Naive thymus-derived CD8-positive, alpha-beta T cell (primary cell): Measurements from ENCODE around the gene KIF26B. TPM values are rescaled to one million over a fixed set of nuclear protein-coding genes. Genes with fewer than 3 reads are reported as not detected.
A peak's percentile ranks its signal among the peaks of the same experiment; 100 is the strongest.
"Not testable (repeated sequence)": the region's sequence is repeated elsewhere in the genome, so short reads cannot be mapped to it uniquely, and the experiment has no call there.

ENCODE experiments used
- ATAC-seq, 2 donors: fragments of 150-1000 bp; cut with Tn5 transposase in 1 of 2; sonication (Bioruptor Pico), chemical (Tn5 transposase) in 1 of 2; 1 replicate in 1 of 2; 2 replicates in 1 of 2; pipeline ENCODE4 v1.10.0; 2021; ENCODE audit warnings: mild to moderate bottlenecking in 2 of 2, moderate library complexity in 2 of 2
- POLR2A ChIA-PET: fragments of 350-600 bp; sonication (Branson Sonifier 250); formaldehyde crosslinking; loops from one replicate; lab custom pipeline; 2021; ENCODE audit warnings: antibody characterized with exemption; lab: Charles Lee
- DNase-seq, 10 donors: peaks; one replicate each; pipeline versions ENCODE4 v3.0.0 to v3.0.0-alpha.2; 2020 to 2022
- H3K27ac Mint-ChIP-seq, 10 donors: one replicate each; pipeline ENCODE4 v1.8.0; 2020 to 2022; ENCODE audit warnings: mild to moderate bottlenecking in 10 of 10, mixed read lengths in 10 of 10, moderate library complexity in 4 of 10, inconsistent platforms in 1 of 10
- H3K27me3 Mint-ChIP-seq, 5 donors: one replicate each; pipeline ENCODE4 v1.8.0; 2021 to 2022; ENCODE audit warnings: mixed read lengths in 5 of 5
- H3K36me3 Mint-ChIP-seq, 3 donors: one replicate each; pipeline ENCODE4 v1.8.0; 2020 to 2022; ENCODE audit warnings: mixed read lengths in 3 of 3, mild to moderate bottlenecking in 2 of 3, inconsistent platforms in 1 of 3
- H3K4me1 Mint-ChIP-seq, 4 donors: one replicate each; pipeline ENCODE4 v1.8.0; 2021 to 2022; ENCODE audit warnings: mixed read lengths in 4 of 4
- H3K4me3 Mint-ChIP-seq, 10 donors: one replicate each; pipeline ENCODE4 v1.8.0; 2020 to 2022; ENCODE audit warnings: mild to moderate bottlenecking in 10 of 10, mixed read lengths in 10 of 10, moderate library complexity in 6 of 10, inconsistent platforms in 1 of 10
- H3K9me3 Mint-ChIP-seq, 9 donors: one replicate each; pipeline ENCODE4 v1.8.0; 2020 to 2022; ENCODE audit warnings: mixed read lengths in 9 of 9, mild to moderate bottlenecking in 3 of 9, inconsistent platforms in 1 of 9, moderate library complexity in 1 of 9
- polyA plus RNA-seq, 3 donors: library from polyadenylated mRNA; unstranded; fragments of 300-500 nt; fragmentation: Illumina TruSeq; gene quantifications; one replicate each; pipeline ENCODE4 v1.2.3, GENCODE V29; 2021
- total RNA-seq, 8 experiments: library from RNA in 2 of 8; stranded (reverse) in 2 of 8; gene quantifications; one replicate each; pipeline ENCODE4 v1.2.3 and lab custom pipeline; 2021 to 2026

Gene KIF26B
- total and polyA plus RNA-seq, 5 experiments from 2014 or later, result 0.08 to 0.16 TPM; not detected in 3

DNA sequence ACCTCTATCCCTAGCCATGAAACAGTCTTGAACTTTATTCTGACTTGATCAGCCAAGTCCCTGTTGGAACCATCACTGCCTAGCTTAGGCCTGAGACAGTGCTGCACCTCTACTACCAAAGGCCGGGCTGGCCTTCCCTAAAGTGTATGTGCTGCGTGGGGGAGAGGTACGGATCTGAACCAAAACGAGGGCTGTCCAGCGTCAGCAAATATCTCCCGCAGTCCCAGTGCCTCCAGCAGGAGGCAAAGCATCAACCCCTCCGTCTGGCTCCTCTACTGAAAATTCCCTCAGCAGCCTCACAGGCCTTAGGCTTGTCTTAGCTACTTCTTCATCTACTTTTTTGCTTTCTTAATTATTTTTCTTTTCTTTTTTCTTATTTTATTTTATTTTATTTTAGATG lies 33.3 kb upstream of the KIF26B start:
- H3K9me3 Mint-ChIP-seq, result no peaks in the 10 kb centered on the region

DNA sequence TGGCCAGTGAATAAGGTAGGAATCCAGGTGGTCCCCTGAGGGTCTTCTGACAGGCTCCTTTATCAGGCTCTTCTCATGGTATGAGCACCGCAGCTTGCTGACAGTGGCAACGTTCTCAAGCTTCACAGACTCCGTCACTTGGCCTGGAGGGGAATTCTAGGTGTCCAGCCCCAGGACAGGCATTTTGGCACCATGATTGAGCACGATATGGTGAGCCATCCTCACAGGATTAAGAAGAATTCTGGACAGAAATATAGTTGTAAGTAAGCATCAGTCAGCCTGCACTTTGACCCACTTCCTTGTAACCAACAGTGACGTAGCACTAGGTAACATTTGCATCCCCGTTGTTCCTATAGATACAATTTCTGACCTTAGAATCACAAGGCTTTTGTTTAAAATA lies 30.5 kb upstream of the KIF26B start:
- no peak for ATAC-seq
- Mint-ChIP-seq H3K36me3 (no peaks in the 10 kb centered on the region), H3K4me3 (no peak overlapping the region), H3K27me3 (peaks cover 0 to 23% (median 7%) of the 10 kb centered on the region in 5 donors), H3K27ac (no peak overlapping the region), H3K4me1 (no peaks in the 10 kb centered on the region), H3K9me3 (no peaks in the 10 kb centered on the region)
- DNase-seq, result no peak
- POLR2A ChIA-PET, result no interaction called here

More for the DNA sequence above, 33.3 kb upstream of the KIF26B start:
- Mint-ChIP-seq H3K4me3 (no peak overlapping the region), H3K36me3 (peaks cover 0 to 2% (median 0%) of the 10 kb centered on the region in 3 donors), H3K27me3 (peaks cover 0 to under 1% (median 0%) of the 10 kb centered on the region in 5 donors), H3K4me1 (no peaks in the 10 kb centered on the region), H3K27ac (peak overlapping the region in 1 of 10 donors; percentile 1)
- POLR2A ChIA-PET, result interaction anchor here (0.6 kb wide), 1 partner anchor 1364 kb away, joined by 6 read pairs; no protein-coding TSS in a partner anchor
- DNase-seq (no peak), ATAC-seq (no peak)

DNA sequence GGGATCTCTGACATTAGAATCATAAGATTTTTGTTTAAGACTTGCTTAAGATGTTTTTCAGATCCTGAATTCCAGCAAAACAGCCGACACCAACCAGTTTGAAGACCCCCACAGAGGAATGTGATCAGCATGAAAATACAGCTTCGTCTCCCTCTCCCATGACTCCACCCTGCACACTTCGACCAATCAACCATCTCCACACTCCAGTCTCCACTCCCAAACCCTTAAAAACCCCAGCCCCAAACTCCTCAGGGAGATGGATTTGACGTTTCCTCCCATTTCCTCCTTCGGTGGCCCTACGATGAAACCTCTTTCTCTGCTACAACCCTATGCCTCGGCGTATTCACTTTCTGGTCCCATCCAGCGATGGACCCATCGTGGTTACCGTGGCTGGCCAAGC lies 30.1 kb upstream of the KIF26B start:
- H3K36me3 Mint-ChIP-seq, result no peaks in the 10 kb centered on the region
- H3K27ac Mint-ChIP-seq, result no peak overlapping the region
- POLR2A ChIA-PET, result no interaction called here
- H3K4me1 Mint-ChIP-seq, result no peaks in the 10 kb centered on the region
- no peak overlapping the region for H3K4me3 Mint-ChIP-seq
- no peaks in the 10 kb centered on the region for H3K9me3 Mint-ChIP-seq
- ATAC-seq (no peak), DNase-seq (no peak)
- H3K27me3 Mint-ChIP-seq, result peaks cover 0 to 26% (median 10%) of the 10 kb centered on the region in 5 donors

DNA sequence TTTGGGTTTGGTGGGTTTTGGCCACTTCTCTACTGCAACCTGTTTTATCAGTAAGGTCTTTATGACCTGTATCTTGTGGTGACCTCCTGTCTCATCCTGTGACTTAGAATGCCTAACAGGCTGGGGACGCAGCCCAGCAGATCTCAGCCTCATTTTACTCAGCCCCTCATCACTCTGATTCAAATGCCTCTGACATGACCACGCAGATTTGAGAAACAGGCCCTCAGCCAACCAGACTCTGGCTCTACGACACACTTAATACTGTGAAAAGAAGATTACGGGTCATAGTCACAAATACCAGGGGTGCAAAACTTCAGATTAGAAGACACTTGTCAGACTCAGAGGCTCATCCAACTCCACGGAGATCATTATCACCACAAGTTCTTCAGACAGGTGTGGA lies 28.3 kb upstream of the KIF26B start:
- POLR2A ChIA-PET, result no interaction called here
- DNase-seq, result no peak
- no peaks in the 10 kb centered on the region for H3K4me1 Mint-ChIP-seq
- no peak overlapping the region for H3K27ac Mint-ChIP-seq
- H3K9me3 Mint-ChIP-seq, result no peaks in the 10 kb centered on the region
- H3K27me3 Mint-ChIP-seq, result peaks cover 11 to 45% (median 21%) of the 10 kb centered on the region in 5 donors
- no peak for ATAC-seq
- no peak overlapping the region for H3K4me3 Mint-ChIP-seq
- H3K36me3 Mint-ChIP-seq, result no peaks in the 10 kb centered on the region

DNA sequence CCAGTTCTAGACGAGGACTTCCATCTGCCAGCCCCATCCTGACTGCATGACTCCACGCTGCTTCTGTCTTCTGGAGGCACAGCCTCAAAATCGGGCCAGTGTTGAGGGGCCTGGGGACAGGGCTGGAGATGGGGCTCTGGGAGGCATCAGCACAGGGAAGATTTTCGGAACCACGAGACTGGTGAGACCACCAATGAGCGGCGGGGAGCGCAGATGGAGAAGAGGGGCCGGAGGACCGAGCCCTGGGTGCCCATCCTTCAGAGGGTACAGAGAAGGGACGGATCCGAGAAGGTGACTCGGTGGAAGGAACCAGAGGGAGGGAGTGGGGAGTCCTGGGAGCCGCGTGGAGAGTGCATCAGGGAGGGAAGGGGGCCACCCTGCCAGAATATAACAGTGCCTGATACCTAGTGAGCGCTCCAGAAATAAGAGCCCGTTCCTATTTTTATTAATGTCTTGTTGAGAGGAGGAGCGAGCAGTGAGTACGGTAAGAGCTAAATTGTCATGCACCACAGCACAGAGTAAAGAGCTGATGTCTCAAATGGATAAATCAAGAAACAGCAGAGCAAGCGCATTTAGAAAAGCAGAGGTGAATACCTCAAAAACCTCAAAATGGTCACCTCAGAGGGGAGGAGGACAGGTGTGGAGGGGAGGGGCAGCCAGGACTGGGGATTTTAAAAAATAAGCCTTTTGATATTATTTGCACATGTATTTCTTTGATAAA lies 26.2 kb upstream of the KIF26B start:
- ATAC-seq (no peak), DNase-seq (no peak)
- POLR2A ChIA-PET, result no interaction called here
- Mint-ChIP-seq H3K36me3 (no peaks in the 10 kb centered on the region), H3K27ac (no peak overlapping the region), H3K9me3 (no peaks in the 10 kb centered on the region), H3K4me1 (no peaks in the 10 kb centered on the region), H3K27me3 (peaks cover 16 to 53% (median 31%) of the 10 kb centered on the region in 5 donors), H3K4me3 (no peak overlapping the region)

DNA sequence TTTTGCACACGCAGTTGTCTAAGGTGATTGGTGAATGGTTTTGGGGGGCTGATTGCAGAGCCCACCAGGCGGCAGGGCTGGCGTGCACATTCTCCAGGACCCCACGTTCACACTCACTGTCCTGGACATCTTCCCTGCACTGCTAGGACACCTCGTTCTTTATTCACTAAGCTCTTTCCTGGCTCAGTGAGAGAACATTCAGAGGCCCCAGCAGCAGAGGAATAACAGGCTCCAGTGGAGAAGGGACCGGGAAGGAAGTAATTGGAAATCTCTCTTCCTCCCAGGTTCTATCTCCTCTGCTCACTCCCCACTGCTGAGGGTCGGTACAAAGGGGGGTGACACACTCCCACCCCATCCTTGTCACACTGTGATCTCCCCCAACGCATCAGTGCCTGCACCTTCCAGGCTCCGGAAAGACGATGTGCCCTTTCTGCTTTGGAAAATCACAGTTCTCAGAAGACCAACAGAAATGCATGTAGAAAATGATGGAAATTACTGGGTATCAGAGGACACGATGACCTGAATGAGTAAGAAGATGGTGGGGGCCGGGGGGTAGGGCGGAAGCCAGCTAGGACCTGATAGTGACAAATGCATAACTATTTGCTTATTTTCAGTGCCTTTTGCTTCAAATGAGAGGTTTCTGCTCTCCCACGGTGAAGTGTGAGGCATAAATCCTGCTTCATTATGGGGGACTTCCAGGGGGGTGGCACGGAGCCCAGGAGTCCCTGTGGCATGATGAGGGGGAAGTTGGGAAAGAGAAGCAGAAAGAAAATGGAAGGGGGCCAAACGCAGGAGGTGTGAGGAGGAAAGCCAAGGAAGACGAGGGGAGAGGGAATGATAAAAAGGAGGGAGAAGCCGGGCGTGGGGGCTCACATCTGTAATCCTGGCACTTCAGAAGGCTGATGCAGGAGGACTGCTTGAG lies 25.2 kb upstream of the KIF26B start:
- POLR2A ChIA-PET, result no interaction called here
- peaks cover 16 to 57% (median 36%) of the 10 kb centered on the region in 5 donors for H3K27me3 Mint-ChIP-seq
- DNase-seq (no peak), ATAC-seq (no peak)
- no peak overlapping the region for H3K27ac Mint-ChIP-seq
- no peak overlapping the region for H3K4me3 Mint-ChIP-seq
- no peaks in the 10 kb centered on the region for H3K36me3 Mint-ChIP-seq
- no peaks in the 10 kb centered on the region for H3K9me3 Mint-ChIP-seq
- no peaks in the 10 kb centered on the region for H3K4me1 Mint-ChIP-seq

DNA sequence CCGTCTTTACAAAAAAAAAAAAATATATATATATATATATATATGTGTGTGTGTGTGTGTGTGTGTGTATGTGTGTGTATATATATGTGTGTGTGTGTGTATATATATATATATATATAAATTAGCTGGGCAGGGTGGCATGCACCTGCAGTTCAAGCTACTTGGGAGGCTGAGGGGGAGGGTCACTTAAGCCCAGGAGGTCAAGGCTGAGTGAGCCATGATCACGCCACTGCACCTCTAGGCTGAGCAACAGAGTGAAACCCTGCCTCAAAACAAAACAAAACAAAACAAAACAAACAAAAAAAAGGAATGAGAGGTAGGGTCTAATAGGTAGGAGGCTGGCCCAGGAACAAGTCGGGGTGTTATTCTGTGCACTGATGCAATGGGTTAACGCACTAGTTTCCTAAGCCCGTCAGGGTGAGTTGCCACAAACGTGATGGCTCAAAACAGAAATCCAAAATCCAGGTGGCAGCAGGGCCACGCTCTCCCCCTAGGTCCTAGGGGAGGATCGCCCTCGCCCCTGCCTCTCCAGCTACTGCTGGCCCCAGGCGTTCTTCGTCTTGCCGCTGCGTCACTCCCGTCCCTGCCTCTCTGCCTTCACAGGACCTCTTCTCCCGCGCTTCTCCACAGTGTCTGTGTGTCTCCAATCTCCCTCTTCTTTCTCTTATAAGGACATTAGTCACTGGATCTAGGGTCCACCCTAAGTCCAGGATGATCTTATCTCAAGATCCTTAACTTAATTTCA lies 24.3 kb upstream of the KIF26B start:
- H3K9me3 Mint-ChIP-seq, ATAC-seq, H3K4me3 Mint-ChIP-seq, H3K27ac Mint-ChIP-seq, H3K36me3 Mint-ChIP-seq, H3K4me1 Mint-ChIP-seq, POLR2A ChIA-PET, DNase-seq: not testable (repeated sequence)
- H3K27me3 Mint-ChIP-seq, result peaks cover 16 to 63% (median 37%) of the 10 kb centered on the region in 5 donors

DNA sequence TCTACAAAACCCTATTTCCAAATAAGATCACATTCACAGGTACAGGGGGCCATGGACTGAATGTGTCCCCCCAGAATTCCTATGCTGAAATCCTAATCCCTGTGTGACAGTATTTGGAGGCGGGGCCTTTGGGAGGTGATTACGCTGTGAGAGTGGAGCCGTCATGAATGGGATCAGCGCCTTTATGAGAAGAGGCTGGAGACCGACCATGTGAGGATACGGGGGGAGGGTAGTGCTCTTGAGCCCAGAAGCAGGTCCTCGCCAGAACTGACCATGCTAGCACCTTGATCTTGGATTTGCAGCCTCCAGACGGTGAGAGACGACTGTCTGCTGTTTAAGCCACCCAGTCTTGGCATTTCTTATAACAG lies 23.8 kb upstream of the KIF26B start:
- Mint-ChIP-seq H3K4me3 (no peak overlapping the region), H3K27me3 (peaks cover 16 to 63% (median 37%) of the 10 kb centered on the region in 5 donors), H3K36me3 (no peaks in the 10 kb centered on the region), H3K9me3 (peaks cover 0 to 4% (median 0%) of the 10 kb centered on the region in 9 donors), H3K27ac (no peak overlapping the region), H3K4me1 (no peaks in the 10 kb centered on the region)
- ATAC-seq (no peak), DNase-seq (no peak)
- POLR2A ChIA-PET, result no interaction called here

DNA sequence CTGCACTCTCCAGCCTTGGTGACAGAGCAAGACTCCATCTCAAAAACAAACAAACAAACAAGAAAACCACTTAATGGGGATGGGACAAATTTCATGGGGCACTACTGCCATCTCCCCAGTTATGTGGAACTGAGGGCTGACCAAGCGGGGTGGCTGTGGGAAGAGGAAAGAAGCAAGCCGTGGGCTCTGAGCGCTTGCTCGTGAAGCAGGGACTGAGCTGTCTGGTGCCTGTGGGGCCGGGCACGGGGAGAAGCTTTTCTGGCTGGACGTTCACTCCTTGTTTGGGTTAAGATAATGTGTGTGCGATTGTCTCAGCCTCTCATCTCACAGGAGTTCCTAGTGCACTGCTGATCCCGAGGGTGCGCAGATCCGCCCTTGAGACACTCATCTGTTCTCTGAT lies 22.0 kb upstream of the KIF26B start:
- Mint-ChIP-seq H3K36me3 (no peaks in the 10 kb centered on the region), H3K9me3 (peaks cover 0 to 4% (median 0%) of the 10 kb centered on the region in 9 donors)

DNA sequence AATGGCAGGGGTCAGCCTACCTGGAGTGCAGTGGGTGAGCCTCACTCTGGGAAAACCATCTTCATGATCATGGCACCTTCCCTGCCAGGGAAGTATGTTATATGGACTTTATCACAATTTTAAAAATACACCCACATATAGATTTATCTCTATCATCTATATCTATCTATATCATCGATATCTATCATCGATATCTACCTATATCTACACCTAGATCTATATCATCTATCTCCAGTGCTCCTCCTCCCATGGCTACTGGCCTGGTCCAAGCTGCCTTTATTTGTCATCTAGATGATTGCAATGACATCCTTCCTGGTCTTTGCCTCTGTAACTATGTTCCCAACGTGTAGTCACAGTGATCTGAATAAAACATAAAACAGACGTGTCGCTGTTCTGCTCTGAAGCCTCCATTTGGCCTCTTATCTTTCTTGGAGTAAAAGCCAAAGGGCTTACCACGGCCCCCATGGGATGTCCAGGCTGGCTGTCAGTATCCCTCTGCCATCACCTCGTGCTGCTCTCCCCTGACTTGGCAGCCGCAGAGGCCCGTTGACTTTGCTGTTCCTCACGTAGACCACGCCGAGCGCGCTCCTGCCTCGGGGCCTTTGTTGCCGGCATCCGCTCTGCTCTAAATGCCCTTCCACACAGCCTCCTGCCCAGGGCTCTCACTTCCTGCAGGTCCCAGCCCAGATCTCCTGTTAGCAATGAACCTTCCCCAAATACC lies 20.6 kb upstream of the KIF26B start:
- Mint-ChIP-seq H3K27me3 (peaks cover 14 to 54% (median 38%) of the 10 kb centered on the region in 5 donors), H3K27ac (no peak overlapping the region), H3K4me1 (no peaks in the 10 kb centered on the region), H3K36me3 (no peaks in the 10 kb centered on the region), H3K4me3 (no peak overlapping the region), H3K9me3 (peaks cover 0 to 4% (median 0%) of the 10 kb centered on the region in 9 donors)
- POLR2A ChIA-PET, result no interaction called here
- no peak for ATAC-seq
- no peak for DNase-seq

More for the DNA sequence above, 22.0 kb upstream of the KIF26B start:
- no peak overlapping the region for H3K27ac Mint-ChIP-seq
- no peak overlapping the region for H3K4me3 Mint-ChIP-seq
- ATAC-seq, result no peak
- no peaks in the 10 kb centered on the region for H3K4me1 Mint-ChIP-seq
- no peak for DNase-seq
- H3K27me3 Mint-ChIP-seq, result peaks cover 18 to 64% (median 45%) of the 10 kb centered on the region in 5 donors
- POLR2A ChIA-PET, result no interaction called here

DNA sequence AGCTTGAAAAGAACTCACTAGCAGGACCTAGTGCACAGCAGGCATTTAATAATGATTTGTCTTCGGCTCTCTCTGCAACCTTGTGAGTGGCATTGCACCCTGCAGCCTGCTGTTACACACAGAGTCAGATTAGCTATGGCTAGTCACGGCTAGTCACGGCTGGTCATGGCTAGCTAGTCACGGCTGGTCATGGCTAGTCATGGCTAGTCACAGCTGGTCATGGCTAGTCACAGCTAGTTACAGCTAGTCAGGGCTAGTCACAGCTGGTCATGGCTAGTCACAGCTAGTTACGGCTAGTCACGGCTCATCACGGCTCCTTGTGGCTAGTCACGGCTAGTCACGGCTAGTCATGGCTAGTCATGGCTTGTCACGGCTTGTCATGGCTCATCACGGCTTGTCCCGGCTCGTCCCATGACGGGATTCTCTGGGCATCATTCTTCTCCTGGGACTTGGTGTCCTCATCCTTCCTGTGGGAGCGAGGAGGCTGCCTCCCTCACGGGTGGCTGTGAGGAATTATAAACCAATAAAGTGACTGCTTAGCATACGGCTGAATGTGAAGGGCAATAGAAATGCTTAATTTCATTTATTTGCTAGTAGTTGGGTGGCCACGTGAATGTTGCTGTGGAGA lies 12.5 kb upstream of the KIF26B start:
- POLR2A ChIA-PET, result no interaction called here
- ATAC-seq (no peak), DNase-seq (no peak)
- Mint-ChIP-seq H3K36me3 (no peaks in the 10 kb centered on the region), H3K9me3 (peaks cover 0 to 3% (median 0%) of the 10 kb centered on the region in 9 donors), H3K27me3 (peaks cover 3 to 24% (median 11%) of the 10 kb centered on the region in 5 donors), H3K27ac (peak overlapping the region in 1 of 10 donors; percentile 35), H3K4me1 (peaks cover 0 to 5% (median 0%) of the 10 kb centered on the region in 4 donors), H3K4me3 (no peak overlapping the region)
